GM12873 (cell line): ENCODE measurements around the gene CRYBB3.

Source experiments
- TF ChIP-seq, protein P1 (sequence below): IDR thresholded peaks from 2 replicates; pipeline ENCODE4 v1.5.1; 2012; ENCODE audit warnings: low read depth, mild to moderate bottlenecking, moderate library complexity, low read length, control low read depth; ENCODE audit not compliant: insufficient read depth; ENCODE audit errors: missing control alignments

Gene CRYBB3

GRCh38 chr22:25208743-25209505, 9.3 kb downstream of the CRYBB3 start:
- TF ChIP-seq, protein P1, sequence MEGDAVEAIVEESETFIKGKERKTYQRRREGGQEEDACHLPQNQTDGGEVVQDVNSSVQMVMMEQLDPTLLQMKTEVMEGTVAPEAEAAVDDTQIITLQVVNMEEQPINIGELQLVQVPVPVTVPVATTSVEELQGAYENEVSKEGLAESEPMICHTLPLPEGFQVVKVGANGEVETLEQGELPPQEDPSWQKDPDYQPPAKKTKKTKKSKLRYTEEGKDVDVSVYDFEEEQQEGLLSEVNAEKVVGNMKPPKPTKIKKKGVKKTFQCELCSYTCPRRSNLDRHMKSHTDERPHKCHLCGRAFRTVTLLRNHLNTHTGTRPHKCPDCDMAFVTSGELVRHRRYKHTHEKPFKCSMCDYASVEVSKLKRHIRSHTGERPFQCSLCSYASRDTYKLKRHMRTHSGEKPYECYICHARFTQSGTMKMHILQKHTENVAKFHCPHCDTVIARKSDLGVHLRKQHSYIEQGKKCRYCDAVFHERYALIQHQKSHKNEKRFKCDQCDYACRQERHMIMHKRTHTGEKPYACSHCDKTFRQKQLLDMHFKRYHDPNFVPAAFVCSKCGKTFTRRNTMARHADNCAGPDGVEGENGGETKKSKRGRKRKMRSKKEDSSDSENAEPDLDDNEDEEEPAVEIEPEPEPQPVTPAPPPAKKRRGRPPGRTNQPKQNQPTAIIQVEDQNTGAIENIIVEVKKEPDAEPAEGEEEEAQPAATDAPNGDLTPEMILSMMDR = no peak

DNA sequence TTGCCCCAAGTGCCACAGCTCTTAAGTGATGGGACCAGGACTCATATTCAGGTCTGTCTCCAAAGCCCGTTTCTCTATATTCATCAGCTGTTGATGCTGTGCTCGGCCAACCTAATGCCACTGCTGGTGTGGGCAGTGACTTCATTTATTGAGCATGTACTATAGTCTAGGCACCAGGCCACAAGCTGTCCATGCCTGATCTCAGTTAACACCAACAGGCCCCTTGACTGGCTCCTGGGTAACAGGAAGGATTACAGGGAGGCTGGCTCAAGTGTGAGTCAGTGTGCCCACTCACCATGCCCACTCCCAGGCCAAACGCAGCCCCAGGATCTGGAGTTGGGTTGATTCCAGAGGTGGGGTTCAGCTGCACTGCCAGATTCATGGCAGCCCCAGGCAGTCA, 11.1 kb downstream of the CRYBB3 start:
- TF ChIP-seq, protein P1 = no peak

- TF ChIP-seq, protein P1 = no peak
Observed at GRCh38 chr22:25212337-25212736, 12.7 kb downstream of the CRYBB3 start.

GRCh38 chr22:25213221-25213620, 13.6 kb downstream of the CRYBB3 start:
- TF ChIP-seq, protein P1 = no peak

DNA sequence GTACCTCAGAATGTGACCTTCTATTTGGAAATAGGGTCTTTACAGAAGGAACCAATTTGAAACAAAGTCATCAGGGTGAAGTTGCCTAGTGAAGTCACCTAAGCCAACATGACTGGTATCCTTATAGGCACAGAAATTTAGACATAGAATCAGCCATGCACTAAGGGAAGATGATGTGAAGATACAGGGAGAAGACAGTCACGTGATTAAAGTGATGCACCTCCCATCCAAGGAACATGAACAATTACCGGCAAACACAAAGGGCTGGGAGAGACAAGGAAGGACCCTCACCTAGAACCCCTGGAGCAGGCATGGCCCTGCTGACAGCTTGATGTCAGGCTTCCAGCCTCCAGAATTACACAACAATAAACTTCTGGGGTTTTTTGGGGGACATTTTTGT, 16.6 kb downstream of the CRYBB3 start:
- TF ChIP-seq, protein P1 = no peak

GRCh38 chr22:25219211-25219689, 19.6 kb downstream of the CRYBB3 start, which contains the start of gene CRYBB2:
Gene CRYBB2 (plus strand): TSS chr22:25219639. CDS start chr22:25221430, 1,791 bp downstream.
- TF ChIP-seq, protein P1 = no peak

DNA sequence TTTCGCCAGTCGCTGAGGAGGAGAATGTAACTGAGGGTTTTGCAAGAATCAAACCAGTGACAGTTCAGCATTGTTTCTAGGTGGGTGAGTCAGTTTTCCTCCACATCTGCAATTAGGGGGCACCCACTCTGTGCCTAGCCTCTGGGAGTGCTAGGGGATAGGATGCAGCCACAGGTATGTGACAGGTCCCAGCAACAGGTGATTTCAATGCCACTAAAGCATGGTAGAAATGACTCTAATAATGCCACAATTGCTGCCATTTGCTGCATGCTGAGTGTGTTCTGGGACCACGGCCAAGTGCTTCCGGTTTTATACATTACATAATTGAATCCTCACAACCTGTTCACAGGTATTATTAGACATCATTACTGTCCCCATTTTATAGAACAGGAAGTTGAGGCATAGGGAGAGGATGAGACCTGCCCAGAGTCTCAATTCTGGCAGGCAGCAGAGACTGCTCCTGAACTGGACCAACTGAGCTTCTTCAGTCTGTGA, 20.3 kb downstream of the CRYBB3 start:
- TF ChIP-seq, protein P1 = no peak
